ENCODE measurements around the gene TSTD1. TPM values are rescaled to one million over a fixed set of nuclear protein-coding genes. Genes with fewer than 3 reads are reported as not detected.

Gene TSTD1, protein sequence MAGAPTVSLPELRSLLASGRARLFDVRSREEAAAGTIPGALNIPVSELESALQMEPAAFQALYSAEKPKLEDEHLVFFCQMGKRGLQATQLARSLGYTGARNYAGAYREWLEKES
- 10 to 100 TPM; 15.7 to 46.9 (median 37.4) TPM for total RNA-seq

DNA sequence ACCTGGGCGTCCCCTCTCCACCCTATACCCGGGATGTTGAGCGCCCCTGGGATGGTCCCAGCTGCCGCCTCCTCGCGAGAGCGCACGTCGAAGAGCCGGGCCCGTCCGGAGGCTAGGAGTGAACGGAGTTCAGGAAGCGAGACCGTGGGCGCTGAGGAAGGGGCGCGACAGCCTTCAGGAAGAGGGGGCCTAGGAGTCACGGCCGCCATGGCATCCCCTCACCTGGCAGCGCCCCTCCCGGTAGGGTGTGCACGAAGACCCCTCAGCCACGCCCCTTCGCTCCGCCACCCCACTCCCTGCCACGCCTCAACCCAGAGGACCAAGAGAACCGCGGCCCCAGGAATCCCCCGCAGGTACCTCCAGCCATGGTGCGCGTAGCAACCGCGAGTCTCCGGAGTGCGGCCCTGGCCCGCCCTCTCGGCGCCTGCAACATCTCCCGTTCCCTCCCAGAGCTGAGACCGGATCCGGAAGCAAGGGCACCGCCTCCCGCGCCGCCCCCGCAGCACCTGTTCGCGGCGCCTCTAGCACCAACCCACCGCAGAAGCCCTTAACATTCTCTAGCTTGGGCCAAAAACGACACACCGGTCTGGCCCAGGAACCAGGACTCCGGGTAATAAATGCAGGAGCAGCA, at the start of gene TSTD1:
TSTD1 (minus strand) TSS at position 442 of the 631 bp plus-strand sequence; CDS start at position 367, 75 bp downstream.
- Histone ChIP-seq H3K9me3 (no peaks in the 10 kb centered on the region), H3K36me3 (peaks cover 9 to 41% (median 24%) of the 10 kb centered on the region in 3 donors), H3K4me1 (peaks cover 0 to 24% (median 4%) of the 10 kb centered on the region in 4 donors), H3K27ac (peak within 1 kb of the TSS in 2 of 4 donors; percentile 64 to 73), H3K4me3 (peak within 1 kb of the TSS; percentile 27 to 66 (median 46)), H3K27me3 (no peaks in the 10 kb centered on the region)
- WGBS, 2 donors, result 34 to 49% methylated on average over 26 to 49 of the region's 54 CpGs
- no peak for DNase-seq (ENCODE audit: low spot score in 2 of 2)
- TF ChIP-seq EP300 (IDR thresholded peaks at IDR 0.05) (peak in 1 of 2 donors; percentile 27), POLR2A (IDR thresholded peaks at IDR 0.05) (no peak)

DNA sequence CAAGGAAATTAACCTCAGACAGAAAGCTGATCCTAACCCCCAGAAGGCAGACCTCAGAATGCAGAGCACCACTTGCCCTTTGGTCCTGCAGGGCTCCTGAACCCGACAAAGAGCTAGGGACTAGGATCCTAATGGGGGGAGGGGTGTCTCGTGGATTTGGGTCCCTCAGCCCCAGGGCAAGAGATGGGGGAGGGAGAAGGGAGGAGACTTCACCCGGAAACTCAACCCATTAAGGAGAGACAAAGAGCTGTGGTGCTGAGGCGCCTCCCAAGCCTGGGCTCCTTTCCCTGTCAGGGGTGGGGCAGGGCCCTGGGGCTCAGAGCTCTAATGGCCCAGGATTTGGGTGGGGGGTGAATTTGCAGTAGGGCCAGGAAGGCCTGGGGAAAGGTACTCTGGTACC, 47.7 kb upstream of the TSTD1 start:
- H3K27ac ChIP-seq, result no peak overlapping the region
- H3K27me3 ChIP-seq, result no peaks in the 10 kb centered on the region
- H3K4me1 ChIP-seq, result no peaks in the 10 kb centered on the region
- no peak overlapping the region for H3K4me3 ChIP-seq
- TF ChIP-seq, protein P1, sequence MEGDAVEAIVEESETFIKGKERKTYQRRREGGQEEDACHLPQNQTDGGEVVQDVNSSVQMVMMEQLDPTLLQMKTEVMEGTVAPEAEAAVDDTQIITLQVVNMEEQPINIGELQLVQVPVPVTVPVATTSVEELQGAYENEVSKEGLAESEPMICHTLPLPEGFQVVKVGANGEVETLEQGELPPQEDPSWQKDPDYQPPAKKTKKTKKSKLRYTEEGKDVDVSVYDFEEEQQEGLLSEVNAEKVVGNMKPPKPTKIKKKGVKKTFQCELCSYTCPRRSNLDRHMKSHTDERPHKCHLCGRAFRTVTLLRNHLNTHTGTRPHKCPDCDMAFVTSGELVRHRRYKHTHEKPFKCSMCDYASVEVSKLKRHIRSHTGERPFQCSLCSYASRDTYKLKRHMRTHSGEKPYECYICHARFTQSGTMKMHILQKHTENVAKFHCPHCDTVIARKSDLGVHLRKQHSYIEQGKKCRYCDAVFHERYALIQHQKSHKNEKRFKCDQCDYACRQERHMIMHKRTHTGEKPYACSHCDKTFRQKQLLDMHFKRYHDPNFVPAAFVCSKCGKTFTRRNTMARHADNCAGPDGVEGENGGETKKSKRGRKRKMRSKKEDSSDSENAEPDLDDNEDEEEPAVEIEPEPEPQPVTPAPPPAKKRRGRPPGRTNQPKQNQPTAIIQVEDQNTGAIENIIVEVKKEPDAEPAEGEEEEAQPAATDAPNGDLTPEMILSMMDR (IDR thresholded peaks at IDR 0.05), result no peak
- no peak for TF ChIP-seq POLR2A (IDR thresholded peaks at IDR 0.05)
- TF ChIP-seq EP300 (IDR thresholded peaks at IDR 0.05), result no peak
- WGBS, 2 donors, result 58 to 59% methylated on average over 2 to 4 of the region's 4 CpGs
- H3K36me3 ChIP-seq, result no peaks in the 10 kb centered on the region
- no peak for DNase-seq (ENCODE audit: low spot score in 2 of 2)
- no peaks in the 10 kb centered on the region for H3K9me3 ChIP-seq

DNA sequence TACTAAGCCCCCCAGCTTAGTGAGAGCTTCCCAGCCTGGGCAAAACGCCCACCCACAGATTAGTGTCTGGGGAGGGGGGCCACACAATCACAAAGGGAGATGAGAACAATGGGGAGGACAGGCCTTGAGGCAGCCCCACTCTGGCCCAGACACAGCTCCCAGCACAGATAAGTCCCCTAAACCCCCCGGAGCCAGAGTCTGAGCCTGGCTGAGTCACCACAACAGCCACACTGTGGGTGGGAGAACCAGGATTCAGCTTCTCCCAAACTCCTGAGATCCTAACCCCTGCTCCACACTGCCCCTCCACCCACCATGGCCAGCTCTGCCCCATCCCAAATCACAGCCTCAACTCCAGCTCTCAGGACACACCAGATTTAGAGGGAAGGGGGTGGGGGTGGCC, 46.4 kb upstream of the TSTD1 start:
- no peak for TF ChIP-seq POLR2A (IDR thresholded peaks at IDR 0.05)
- no peak for TF ChIP-seq EP300 (IDR thresholded peaks at IDR 0.05)
- TF ChIP-seq, protein P1 (IDR thresholded peaks at IDR 0.05), result no peak
- H3K27ac ChIP-seq, result no peak overlapping the region
- DNase-seq (ENCODE audit: low spot score in 2 of 2), result no peak

DNA sequence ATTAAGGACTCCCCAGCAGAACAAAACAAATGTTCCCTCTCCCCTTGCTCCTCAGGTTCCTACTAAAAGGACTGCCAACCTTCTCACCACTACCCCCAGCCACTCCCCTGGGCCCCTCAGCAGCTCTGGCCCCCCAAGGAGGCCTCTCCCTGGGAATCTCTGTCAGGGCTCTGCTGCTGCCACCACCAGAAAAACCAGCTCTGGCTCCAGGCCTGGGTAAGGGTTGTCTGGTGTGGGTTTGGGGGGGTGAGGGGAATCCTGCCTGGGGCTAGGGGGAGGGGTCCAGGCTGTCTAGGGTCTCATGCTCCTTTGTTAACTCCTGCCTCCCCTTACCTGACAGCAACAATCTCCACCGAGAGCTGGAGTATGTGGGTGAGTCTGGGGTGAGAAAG, 45.8 kb upstream of the TSTD1 start:
- TF ChIP-seq POLR2A (IDR thresholded peaks at IDR 0.05) (no peak), EP300 (IDR thresholded peaks at IDR 0.05) (no peak)
- TF ChIP-seq, protein P1 (IDR thresholded peaks at IDR 0.05), result no peak
- Histone ChIP-seq H3K9me3 (no peaks in the 10 kb centered on the region), H3K27me3 (no peaks in the 10 kb centered on the region), H3K4me1 (no peaks in the 10 kb centered on the region), H3K4me3 (no peak overlapping the region), H3K27ac (no peak overlapping the region), H3K36me3 (no peaks in the 10 kb centered on the region)
- 67 to 92% methylated on average over 1 of the region's 1 CpG for WGBS, 2 donors
- no peak for DNase-seq (ENCODE audit: low spot score in 2 of 2)

More for the DNA sequence above, 46.4 kb upstream of the TSTD1 start:
- Histone ChIP-seq H3K4me1 (no peaks in the 10 kb centered on the region), H3K9me3 (no peaks in the 10 kb centered on the region), H3K36me3 (no peaks in the 10 kb centered on the region), H3K4me3 (no peak overlapping the region), H3K27me3 (no peaks in the 10 kb centered on the region)
- WGBS, 2 donors, result 34 to 57% methylated on average over 2 of the region's 2 CpGs

DNA sequence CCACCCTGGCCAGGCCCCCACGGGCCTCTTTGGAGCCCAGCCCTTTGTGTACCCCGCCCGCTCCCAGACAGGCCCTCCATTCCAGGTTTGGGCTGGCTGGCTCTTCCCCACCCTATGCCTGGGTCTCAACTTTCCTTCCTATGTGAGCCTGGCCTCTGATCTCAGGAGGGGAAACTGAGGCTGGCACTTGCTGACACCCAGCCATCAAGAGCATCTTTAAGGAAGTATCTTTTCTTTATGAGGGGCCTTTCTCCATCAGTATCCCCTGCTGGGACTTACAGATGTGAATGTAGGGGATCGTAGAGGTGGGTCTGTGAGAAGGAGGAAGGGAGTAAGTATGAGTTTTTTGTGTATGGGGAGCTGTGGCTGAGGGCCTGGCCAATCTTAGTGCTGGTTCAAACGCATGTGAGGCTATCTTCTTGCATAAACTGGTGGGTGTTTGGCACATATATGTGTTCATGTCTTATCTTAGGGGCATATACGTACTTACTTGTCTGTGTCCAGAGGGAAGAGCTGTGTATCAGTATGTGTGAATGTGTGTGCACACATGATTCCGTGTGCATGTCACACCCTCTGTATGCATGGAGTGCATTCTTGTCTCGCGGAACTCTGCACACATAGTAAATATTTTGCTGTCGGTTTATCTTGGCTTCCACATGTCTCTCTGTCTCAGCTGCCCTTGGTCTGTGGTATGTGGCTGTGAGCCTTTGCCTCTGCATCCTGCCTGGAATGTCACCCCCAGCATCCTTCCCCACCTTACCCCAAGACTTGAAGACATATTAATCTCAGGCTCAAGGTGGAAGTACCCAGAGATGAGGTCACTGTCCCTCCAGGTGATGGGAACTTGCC, 45.2 kb upstream of the TSTD1 start:
- Histone ChIP-seq H3K27ac (peak overlapping the region in 2 of 4 donors; percentile 25 to 57), H3K4me1 (no peaks in the 10 kb centered on the region), H3K9me3 (no peaks in the 10 kb centered on the region), H3K27me3 (no peaks in the 10 kb centered on the region), H3K4me3 (no peak overlapping the region), H3K36me3 (no peaks in the 10 kb centered on the region)
- DNase-seq (ENCODE audit: low spot score in 2 of 2), result no peak
- 72 to 79% methylated on average over 10 of the region's 10 CpGs for WGBS, 2 donors
- no peak for TF ChIP-seq EP300 (IDR thresholded peaks at IDR 0.05)
- TF ChIP-seq, protein P1 (IDR thresholded peaks at IDR 0.05), result no peak
- no peak for TF ChIP-seq POLR2A (IDR thresholded peaks at IDR 0.05)
